T-cell (primary cell): Measurements from ENCODE around the gene GPR137B. TPM values are rescaled to one million over a fixed set of nuclear protein-coding genes. Genes with fewer than 3 reads are reported as not detected.

Experiments used
- ATAC-seq, 4 experiments: fragments of 200-7000 bp in 3 of 4; fragments of 150-1000 bp in 1 of 4; cut with Tn5 transposase; replicated peaks in 1 of 4; 1 replicate in 3 of 4; 2 replicates in 1 of 4; pipeline ENCODE4 v1.10.0; 2021; ENCODE audit warnings: moderate library complexity in 3 of 4, mild to moderate bottlenecking in 2 of 4, moderate number of reproducible peaks in 1 of 4
- CTCF ChIA-PET, 2 donors: fragments of 300-600 bp; sonication (Branson Sonifier 250); formaldehyde crosslinking; loops; one replicate each; lab custom pipeline; 2022; ENCODE audit warnings: antibody characterized with exemption in 2 of 2; lab: Charles Lee
- POLR2A ChIA-PET, 2 donors: fragments of 300-600 bp; sonication (Branson Sonifier 250); formaldehyde crosslinking; loops; one replicate each; lab custom pipeline; 2022; ENCODE audit warnings: antibody characterized with exemption in 2 of 2; lab: Charles Lee
- DNase-seq, 35 experiments: peaks; one replicate each; pipeline versions ENCODE4 v3.0.0 to v3.0.0-alpha.2; 2013 to 2023
- H3K27ac ChIP-seq: one replicate; pipeline ENCODE4 v1.5.1; 2013; ENCODE audit warnings: low read length
- H3K27me3 ChIP-seq, 2 experiments: replicated peaks in 1 of 2; 1 replicate in 1 of 2; 2 replicates in 1 of 2; pipeline versions ENCODE4 v1.6.1 to v1.7.0; 2013; ENCODE audit warnings: low read length in 1 of 2, mixed read lengths in 1 of 2; ENCODE audit not compliant: control insufficient read depth in 2 of 2, insufficient read depth in 2 of 2; ENCODE audit errors: extremely low read depth in 1 of 2
- H3K36me3 ChIP-seq, 2 donors: 1 replicate in 1 of 2; 2 replicates in 1 of 2; pipeline versions ENCODE4 v1.6.1 to v1.7.0; 2013; ENCODE audit warnings: low read length in 1 of 2; ENCODE audit not compliant: control insufficient read depth in 2 of 2, insufficient read depth in 1 of 2; ENCODE audit errors: extremely low read depth in 1 of 2
- H3K4me1 ChIP-seq, 2 experiments: 1 replicate in 1 of 2; 2 replicates in 1 of 2; pipeline versions ENCODE4 v1.6.1 to v1.7.0; 2013; ENCODE audit warnings: low read length in 2 of 2, mixed read lengths in 1 of 2; ENCODE audit not compliant: insufficient read depth in 2 of 2, control insufficient read depth in 1 of 2; ENCODE audit errors: extremely low read depth in 1 of 2
- H3K4me3 ChIP-seq, 2 donors: 1 replicate in 1 of 2; 2 replicates in 1 of 2; pipeline versions ENCODE4 v1.5.1 to v1.7.0; 2013; ENCODE audit warnings: mild to moderate bottlenecking in 2 of 2, low read length in 1 of 2, moderate library complexity in 1 of 2; ENCODE audit not compliant: control insufficient read depth in 1 of 2; ENCODE audit errors: extremely low read depth in 1 of 2
- H3K9me3 ChIP-seq: 2 replicates; pipeline ENCODE4 v1.7.0; 2013
- H3K27ac Mint-ChIP-seq, 2 donors: one replicate each; pipeline ENCODE4 v1.8.0; 2020 to 2021; ENCODE audit warnings: mild to moderate bottlenecking in 2 of 2, mixed read lengths in 2 of 2
- H3K27me3 Mint-ChIP-seq, 2 donors: one replicate each; pipeline ENCODE4 v1.8.0; 2021 to 2022; ENCODE audit warnings: mixed read lengths in 2 of 2
- H3K36me3 Mint-ChIP-seq: one replicate; pipeline ENCODE4 v1.8.0; 2021; ENCODE audit warnings: mixed read lengths
- H3K4me1 Mint-ChIP-seq, 3 donors: one replicate each; pipeline ENCODE4 v1.8.0; 2020 to 2022; ENCODE audit warnings: mixed read lengths in 3 of 3, mild to moderate bottlenecking in 1 of 3
- H3K4me3 Mint-ChIP-seq, 3 donors: one replicate each; pipeline ENCODE4 v1.8.0; 2020 to 2022; ENCODE audit warnings: mild to moderate bottlenecking in 3 of 3, mixed read lengths in 3 of 3, moderate library complexity in 3 of 3
- H3K9me3 Mint-ChIP-seq, 3 donors: one replicate each; pipeline ENCODE4 v1.8.0; 2020 to 2022; ENCODE audit warnings: mixed read lengths in 3 of 3
- WGBS: methylation state at CpG from one replicate; pipeline ENCODE4 v1.1.5; 2013; ENCODE audit warnings: missing lambda C conversion rate; ENCODE audit not compliant: insufficient coverage; 5-methylcytosine and 5-hydroxymethylcytosine counted together
- total RNA-seq, 35 experiments: library from RNA in 6 of 35; stranded (reverse) in 6 of 35; fragments of 120-200 nt in 1 of 35; gene quantifications; one replicate each; pipeline versions ENCODE4 v1.2.1 to v1.2.4 and lab custom pipeline; 2013 to 2026

GPR137B gene
- total RNA-seq, 5 donors from 2014 or later (not counting 1 experiment from before 2014, with no cell fraction given): 11.2 to 16.1 (median 12.2) TPM

DNA sequence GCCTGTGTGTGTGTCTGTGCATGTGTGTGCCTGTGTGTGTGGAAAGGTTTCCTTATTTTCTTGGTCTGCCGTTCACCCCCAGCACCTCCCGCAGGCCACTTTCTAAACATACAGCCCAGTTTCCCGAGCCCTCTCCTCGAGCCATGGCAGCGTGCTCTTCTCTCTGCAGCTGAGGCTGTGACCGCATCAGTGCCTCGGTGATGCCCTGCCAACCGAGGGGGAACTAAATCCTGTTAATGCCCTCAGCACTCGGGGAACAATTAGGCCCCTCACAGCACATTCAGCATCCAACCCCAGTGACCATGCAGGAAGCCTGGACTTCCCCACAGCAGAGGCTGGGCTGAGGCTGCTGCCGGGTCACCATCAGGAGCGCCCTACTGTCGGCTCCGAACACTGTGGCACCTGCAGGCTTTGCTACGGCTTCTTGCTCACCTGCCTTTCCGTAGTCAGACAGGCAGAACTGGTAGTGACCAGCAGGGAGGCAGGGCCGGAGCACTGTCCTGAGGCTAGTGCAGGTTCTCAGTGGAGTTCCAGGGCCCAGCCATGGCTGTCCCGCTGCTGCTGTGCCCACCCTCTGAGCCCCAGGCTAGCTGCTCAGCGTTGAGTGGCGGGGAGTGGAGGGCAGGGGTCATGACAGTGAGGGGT is 8.1 kb downstream of the GPR137B start:
- ATAC-seq (no peak), DNase-seq (no peak)
- Mint-ChIP-seq H3K9me3 (no peaks in the 10 kb centered on the region), H3K36me3 (peaks cover 8% of the 10 kb centered on the region), H3K27me3 (no peaks in the 10 kb centered on the region), H3K27ac (no peak overlapping the region), H3K4me3 (no peak overlapping the region), H3K4me1 (peaks cover 22 to 34% (median 29%) of the 10 kb centered on the region in 3 donors)
- no peak overlapping the region for H3K4me3 ChIP-seq
- H3K27ac ChIP-seq: no peak overlapping the region
- ChIA-PET POLR2A (no interaction called here), CTCF (interaction anchor here in 1 of 2 donors (0.6 kb wide), 1 partner anchor 381 kb away, joined by 3 read pairs; no protein-coding TSS in a partner anchor)
- peaks cover 0 to 28% of the 10 kb centered on the region in 2 experiments for H3K4me1 ChIP-seq
- H3K36me3 ChIP-seq: peaks cover 0 to 4% of the 10 kb centered on the region in 2 donors
- no peaks in the 10 kb centered on the region for H3K27me3 ChIP-seq
- no peaks in the 10 kb centered on the region for H3K9me3 ChIP-seq
- WGBS: 96% methylated on average over 15 of the region's 19 CpGs

DNA sequence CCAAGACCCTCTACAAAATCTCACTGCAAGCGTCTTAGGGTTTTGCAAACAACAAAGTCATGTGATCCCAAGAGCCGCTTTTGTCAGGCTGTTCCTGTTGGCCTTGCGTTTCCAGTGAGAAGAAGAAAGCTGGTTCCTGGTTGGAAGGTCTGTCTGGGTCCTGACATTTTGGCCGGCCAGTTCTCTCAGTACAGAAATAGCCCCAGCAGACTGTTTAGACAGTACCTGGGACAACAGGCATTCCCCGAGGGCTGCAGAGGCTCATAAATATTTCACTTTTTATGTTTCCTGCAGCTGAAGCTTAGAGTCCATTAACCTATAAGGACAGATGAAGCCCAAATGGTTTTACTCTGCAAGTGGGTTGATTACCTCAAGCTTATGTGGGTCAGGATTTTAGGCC is 8.6 kb downstream of the GPR137B start:
- Histone ChIP-seq H3K27me3 (no peaks in the 10 kb centered on the region), H3K9me3 (no peaks in the 10 kb centered on the region), H3K27ac (no peak overlapping the region), H3K4me3 (no peak overlapping the region), H3K36me3 (peaks cover 0 to 4% of the 10 kb centered on the region in 2 donors), H3K4me1 (peaks cover 0 to 33% of the 10 kb centered on the region in 2 experiments)
- Mint-ChIP-seq H3K4me1 (peaks cover 25 to 30% (median 28%) of the 10 kb centered on the region in 3 donors), H3K36me3 (peaks cover 7% of the 10 kb centered on the region), H3K27ac (no peak overlapping the region), H3K27me3 (no peaks in the 10 kb centered on the region), H3K4me3 (no peak overlapping the region), H3K9me3 (no peaks in the 10 kb centered on the region)
- ChIA-PET CTCF (interaction anchor here in 1 of 2 donors (0.6 kb wide), 1 partner anchor 381 kb away, joined by 3 read pairs; no protein-coding TSS in a partner anchor), POLR2A (interaction anchor here in 1 of 2 donors (0.6 kb wide), 1 partner anchor 424 kb away, joined by 4 read pairs; no protein-coding TSS in a partner anchor)
- ATAC-seq (no peak), DNase-seq (no peak)
- WGBS: 96% methylated on average over 4 of the region's 5 CpGs

DNA sequence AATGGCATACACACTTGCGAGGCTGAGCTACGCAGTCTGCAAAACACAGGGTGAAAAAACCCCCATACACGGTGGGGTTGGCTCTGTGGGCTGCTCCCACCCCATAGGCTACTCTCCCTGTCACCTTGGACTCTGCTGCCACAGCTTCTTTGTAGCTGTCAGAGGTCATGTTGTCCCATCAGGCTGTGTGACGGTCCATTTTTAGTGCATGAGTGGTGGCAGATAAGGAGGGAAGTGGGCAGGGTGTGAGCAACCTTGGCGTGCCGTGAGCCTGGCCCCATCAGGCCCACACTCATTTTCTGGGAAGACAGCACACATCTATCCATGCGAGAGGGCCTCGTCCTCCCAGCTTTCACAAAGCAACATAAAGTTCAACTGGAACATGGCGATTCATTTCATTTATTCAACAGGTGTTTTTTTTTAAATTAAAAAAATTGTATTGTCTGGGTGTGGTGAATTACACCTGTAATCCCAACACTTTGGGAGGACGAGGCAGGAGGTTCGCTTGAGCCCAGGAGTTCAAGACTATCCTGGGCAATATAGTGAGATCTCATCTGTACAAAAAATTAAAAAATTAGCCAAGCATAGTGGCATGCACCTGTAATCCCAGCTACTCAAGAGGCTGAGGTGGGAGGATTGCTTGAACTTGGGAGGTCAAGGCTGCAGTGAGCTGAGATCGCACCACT is 9.5 kb downstream of the GPR137B start:
- CTCF ChIA-PET: no interaction called here
- ATAC-seq (no peak), DNase-seq (no peak)
- no peak overlapping the region for H3K27ac ChIP-seq
- no peaks in the 10 kb centered on the region for H3K9me3 ChIP-seq
- peaks cover 0 to 42% of the 10 kb centered on the region in 2 experiments for H3K4me1 ChIP-seq
- Mint-ChIP-seq H3K4me1 (peaks cover 25 to 36% (median 30%) of the 10 kb centered on the region in 3 donors), H3K4me3 (no peak overlapping the region), H3K27me3 (no peaks in the 10 kb centered on the region), H3K9me3 (no peaks in the 10 kb centered on the region), H3K36me3 (no peaks in the 10 kb centered on the region), H3K27ac (no peak overlapping the region)
- POLR2A ChIA-PET: interaction anchor here in 1 of 2 donors (0.6 kb wide), 1 partner anchor 424 kb away, joined by 4 read pairs; no protein-coding TSS in a partner anchor
- no peak overlapping the region for H3K4me3 ChIP-seq
- WGBS: 64% methylated on average over 3 of the region's 12 CpGs
- no peaks in the 10 kb centered on the region for H3K27me3 ChIP-seq
- peaks cover 0 to 4% of the 10 kb centered on the region in 2 donors for H3K36me3 ChIP-seq

DNA sequence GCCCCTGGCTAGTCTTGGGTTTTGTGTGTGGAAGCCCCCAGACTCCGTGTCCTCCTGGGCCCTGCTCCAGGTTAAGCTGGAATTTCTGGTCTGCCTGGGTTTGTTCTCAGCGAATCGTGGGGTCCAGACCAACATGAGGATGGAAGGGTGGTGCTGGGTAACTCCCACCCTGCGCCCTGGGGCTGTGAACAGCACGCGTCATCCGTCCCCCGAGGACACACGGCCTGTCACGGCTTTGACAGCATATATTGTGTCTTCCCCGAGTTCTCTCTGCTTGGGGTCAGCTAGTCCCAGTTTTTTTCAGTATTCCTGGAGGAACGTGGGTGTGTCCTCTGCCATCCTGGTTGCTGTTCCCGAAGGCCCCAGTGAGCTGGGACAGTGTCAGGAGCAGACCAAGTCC is 11.8 kb downstream of the GPR137B start:
- Histone ChIP-seq H3K9me3 (no peaks in the 10 kb centered on the region), H3K27ac (no peak overlapping the region), H3K4me3 (no peak overlapping the region), H3K27me3 (no peaks in the 10 kb centered on the region), H3K4me1 (peaks cover 0 to 38% of the 10 kb centered on the region in 2 experiments), H3K36me3 (no peaks in the 10 kb centered on the region)
- H3K4me3 Mint-ChIP-seq: no peak overlapping the region
- DNase-seq (no peak), ATAC-seq (no peak)
- H3K27ac Mint-ChIP-seq: no peak overlapping the region
- peaks cover 20 to 37% (median 34%) of the 10 kb centered on the region in 3 donors for H3K4me1 Mint-ChIP-seq
- H3K36me3 Mint-ChIP-seq: no peaks in the 10 kb centered on the region
- WGBS: 95% methylated on average over 13 of the region's 13 CpGs
- ChIA-PET CTCF (no interaction called here), POLR2A (no interaction called here)
- no peaks in the 10 kb centered on the region for H3K27me3 Mint-ChIP-seq
- no peaks in the 10 kb centered on the region for H3K9me3 Mint-ChIP-seq

DNA sequence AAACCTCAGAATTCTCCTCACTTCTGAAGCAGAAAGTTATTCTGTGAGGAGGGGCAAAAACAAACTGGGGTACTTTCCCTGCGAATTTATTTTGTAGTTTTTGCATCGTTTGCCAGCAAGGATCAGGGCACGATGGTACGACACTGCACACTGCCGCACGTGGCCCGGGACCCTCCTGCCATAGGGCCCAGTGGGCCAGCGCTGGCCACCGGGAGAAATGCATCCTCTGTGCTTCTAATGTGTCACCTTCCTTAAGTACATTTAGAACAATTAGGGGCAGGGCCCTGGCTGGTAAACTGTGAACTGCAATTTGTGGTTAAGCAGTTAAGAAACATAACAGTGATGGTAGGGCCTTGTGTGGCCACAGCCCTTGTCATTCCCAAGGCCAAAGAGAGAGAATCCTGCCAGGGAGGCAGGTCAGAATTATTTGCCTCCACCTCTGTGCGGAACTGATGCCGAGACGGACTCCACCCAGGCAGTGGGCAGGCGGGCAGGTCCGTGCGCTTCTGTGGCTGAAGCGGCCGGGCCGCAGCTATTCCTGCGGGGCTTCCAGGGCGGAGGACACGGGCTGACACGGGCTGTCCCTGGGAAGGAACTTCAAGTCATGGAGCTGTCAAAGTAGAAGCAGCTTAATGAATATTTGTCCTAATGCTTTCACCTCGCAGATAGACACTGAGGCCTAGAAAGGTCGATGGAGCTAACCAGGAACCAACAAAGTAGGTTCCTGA is 12.5 kb downstream of the GPR137B start:
- H3K27ac ChIP-seq: no peak overlapping the region
- H3K4me3 ChIP-seq: no peak overlapping the region
- 94% methylated on average over 23 of the region's 24 CpGs for WGBS
- no peak overlapping the region for H3K4me3 Mint-ChIP-seq
- H3K36me3 ChIP-seq: no peaks in the 10 kb centered on the region
- H3K9me3 ChIP-seq: no peaks in the 10 kb centered on the region
- CTCF ChIA-PET: interaction anchor here in 1 of 2 donors (0.6 kb wide), 1 partner anchor 8 kb away, joined by 3 read pairs; no protein-coding TSS in a partner anchor
- H3K9me3 Mint-ChIP-seq: no peaks in the 10 kb centered on the region
- H3K27me3 ChIP-seq: no peaks in the 10 kb centered on the region
- DNase-seq: no peak
- peaks cover 14 to 32% (median 30%) of the 10 kb centered on the region in 3 donors for H3K4me1 Mint-ChIP-seq
- no peak for ATAC-seq
- no peaks in the 10 kb centered on the region for H3K36me3 Mint-ChIP-seq
- H3K27me3 Mint-ChIP-seq: no peaks in the 10 kb centered on the region
- POLR2A ChIA-PET: no interaction called here
- H3K27ac Mint-ChIP-seq: no peak overlapping the region
- H3K4me1 ChIP-seq: peaks cover 0 to 38% of the 10 kb centered on the region in 2 experiments

DNA sequence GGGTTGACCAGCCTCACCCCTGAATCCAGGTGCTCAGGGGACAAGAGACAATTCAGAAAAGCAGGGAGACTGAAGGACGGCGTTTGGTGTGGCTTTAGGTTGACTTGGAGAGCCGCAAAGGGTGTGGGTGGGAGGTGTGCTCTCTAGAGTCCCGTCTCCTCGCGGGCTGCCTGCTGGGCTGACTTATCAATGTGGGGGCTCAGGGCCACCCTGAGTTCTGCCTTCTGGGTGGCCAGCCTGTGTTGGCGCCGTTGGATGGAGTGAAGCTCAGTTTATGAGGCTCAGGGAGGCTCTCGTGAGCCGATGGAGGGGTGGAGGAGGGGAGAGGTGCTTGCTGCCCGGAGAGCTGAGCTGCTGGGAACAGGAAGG is 13.0 kb downstream of the GPR137B start:
- Histone ChIP-seq H3K27ac (no peak overlapping the region), H3K36me3 (no peaks in the 10 kb centered on the region), H3K4me1 (peaks cover 0 to 43% of the 10 kb centered on the region in 2 experiments), H3K27me3 (no peaks in the 10 kb centered on the region), H3K9me3 (no peaks in the 10 kb centered on the region), H3K4me3 (no peak overlapping the region)
- Mint-ChIP-seq H3K4me1 (peaks cover 9 to 32% (median 29%) of the 10 kb centered on the region in 3 donors), H3K27ac (no peak overlapping the region), H3K27me3 (no peaks in the 10 kb centered on the region), H3K36me3 (peaks cover 1% of the 10 kb centered on the region), H3K9me3 (no peaks in the 10 kb centered on the region), H3K4me3 (no peak overlapping the region)
- POLR2A ChIA-PET: no interaction called here
- ATAC-seq (no peak), DNase-seq (no peak)
- 85% methylated on average over 11 of the region's 11 CpGs for WGBS
- CTCF ChIA-PET: no interaction called here
